Gastroesophageal sphincter (tissue), 4 donors: ENCODE data around the gene INHA. TPM values are rescaled to one million over a fixed set of nuclear protein-coding genes. Genes with fewer than 3 reads are reported as not detected.

Experiments used
- ATAC-seq: fragments of 150-250 bp; one replicate; pipeline ENCODE4 v1.9.1; 2016; ENCODE audit warnings: mild to moderate bottlenecking, moderate library complexity
- H3K27ac ChIP-seq, 4 donors: fragments of 200-600 bp; sonication (generic) in 3 of 4; 1 replicate in 3 of 4; 2 replicates in 1 of 4; pipeline ENCODE4 v1.5.1; 2016 to 2019
- H3K27me3 ChIP-seq: fragments of 200-600 bp; sonication (generic); one replicate; pipeline ENCODE4 v1.5.1; 2019
- H3K36me3 ChIP-seq, 2 donors: fragments of 200-600 bp; sonication (generic); one replicate each; pipeline ENCODE4 v1.5.1; 2019; ENCODE audit warnings: control low read depth in 1 of 2
- H3K4me1 ChIP-seq, 3 donors: fragments of 200-600 bp; sonication (generic); 1 replicate in 2 of 3; 2 replicates in 1 of 3; pipeline ENCODE4 v1.5.1; 2016 to 2019; ENCODE audit warnings: control low read depth in 2 of 3
- H3K4me3 ChIP-seq, 2 donors: fragments of 200-600 bp; sonication (generic); one replicate each; pipeline ENCODE4 v1.5.1; 2019; ENCODE audit warnings: mild to moderate bottlenecking in 1 of 2, moderate library complexity in 1 of 2
- H3K9me3 ChIP-seq, 3 donors: fragments of 200-600 bp; sonication (generic); one replicate each; pipeline ENCODE4 v1.5.1; 2017 to 2019; ENCODE audit warnings: control low read depth in 2 of 3
- EP300 ChIP-seq: sonication (generic); formaldehyde crosslinking; IDR thresholded peaks from one replicate; pipeline ENCODE4 v1.6.1; 2017; ENCODE audit warnings: antibody characterized with exemption, mild to moderate bottlenecking
- POLR2A ChIP-seq, 2 donors: fragments of 450-650 bp; IDR thresholded peaks; one replicate each; pipeline ENCODE4 v1.6.1; 2017; ENCODE audit warnings: antibody characterized with exemption in 2 of 2, mild to moderate bottlenecking in 2 of 2, moderate library complexity in 1 of 2
- POLR2AphosphoS5 ChIP-seq: sonication (generic); formaldehyde crosslinking; IDR thresholded peaks from one replicate; pipeline ENCODE4 v1.6.1; 2017; ENCODE audit warnings: antibody characterized with exemption
- WGBS, 2 donors: methylation state at CpG; one replicate each; pipeline ENCODE4 v1.1.5; 2018; ENCODE audit warnings: low coverage in 1 of 2; 5-methylcytosine and 5-hydroxymethylcytosine counted together
- total RNA-seq, 4 donors: library from RNA; depleted of rRNA; stranded (reverse); fragments of >200 nt; gene quantifications; one replicate each; pipeline ENCODE4 v1.1.0, GENCODE V29; 2016
- TF ChIP-seq, protein P1 (sequence below), 4 experiments: fragments of 200-600 bp in 2 of 4; fragments of 450-650 bp in 2 of 4; sonication (generic) in 1 of 4; IDR thresholded peaks; one replicate each; pipeline ENCODE4 v1.5.1; 2017 to 2019; ENCODE audit warnings: antibody characterized with exemption in 4 of 4, mild to moderate bottlenecking in 2 of 4, moderate library complexity in 2 of 4

Gene INHA
- total RNA-seq, 4 donors from 2014 or later, result 1.8 to 4.4 TPM; not detected in 2

DNA sequence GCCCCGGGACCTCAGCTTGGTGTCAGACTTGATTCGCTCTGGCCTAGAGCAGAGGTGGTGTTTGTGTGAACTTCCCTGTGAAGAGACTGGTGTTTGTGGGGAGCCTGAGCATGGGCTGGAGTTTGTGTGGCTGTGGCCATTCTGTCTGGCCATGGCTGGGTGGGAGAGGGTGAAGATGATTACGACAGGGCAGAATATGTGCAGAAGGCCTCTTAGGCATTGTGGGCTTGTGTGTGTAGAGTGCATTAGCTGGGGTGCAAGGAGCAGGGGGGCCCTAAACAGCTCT is 11.3 kb upstream of the INHA start:
- no peak for ATAC-seq
- H3K9me3 ChIP-seq, result no peaks in the 10 kb centered on the region
- peaks cover 0 to 19% (median 3%) of the 10 kb centered on the region in 3 donors for H3K4me1 ChIP-seq
- 100% methylated on average over 2 of the region's 3 CpGs; no CpG with 5 or more reads in 1 of the 2 donors for WGBS, 2 donors
- no peaks in the 10 kb centered on the region for H3K27me3 ChIP-seq
- peaks cover 0 to 85% of the 10 kb centered on the region in 2 donors for H3K36me3 ChIP-seq
- TF ChIP-seq POLR2AphosphoS5 (no peak), EP300 (no peak), POLR2A (IDR thresholded peaks at IDR 0.05) (no peak)
- TF ChIP-seq, protein P1, sequence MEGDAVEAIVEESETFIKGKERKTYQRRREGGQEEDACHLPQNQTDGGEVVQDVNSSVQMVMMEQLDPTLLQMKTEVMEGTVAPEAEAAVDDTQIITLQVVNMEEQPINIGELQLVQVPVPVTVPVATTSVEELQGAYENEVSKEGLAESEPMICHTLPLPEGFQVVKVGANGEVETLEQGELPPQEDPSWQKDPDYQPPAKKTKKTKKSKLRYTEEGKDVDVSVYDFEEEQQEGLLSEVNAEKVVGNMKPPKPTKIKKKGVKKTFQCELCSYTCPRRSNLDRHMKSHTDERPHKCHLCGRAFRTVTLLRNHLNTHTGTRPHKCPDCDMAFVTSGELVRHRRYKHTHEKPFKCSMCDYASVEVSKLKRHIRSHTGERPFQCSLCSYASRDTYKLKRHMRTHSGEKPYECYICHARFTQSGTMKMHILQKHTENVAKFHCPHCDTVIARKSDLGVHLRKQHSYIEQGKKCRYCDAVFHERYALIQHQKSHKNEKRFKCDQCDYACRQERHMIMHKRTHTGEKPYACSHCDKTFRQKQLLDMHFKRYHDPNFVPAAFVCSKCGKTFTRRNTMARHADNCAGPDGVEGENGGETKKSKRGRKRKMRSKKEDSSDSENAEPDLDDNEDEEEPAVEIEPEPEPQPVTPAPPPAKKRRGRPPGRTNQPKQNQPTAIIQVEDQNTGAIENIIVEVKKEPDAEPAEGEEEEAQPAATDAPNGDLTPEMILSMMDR (IDR thresholded peaks at IDR 0.05), result no peak
- no peak overlapping the region for H3K27ac ChIP-seq
- no peak overlapping the region for H3K4me3 ChIP-seq

GRCh38 chr2:219561179-219562048 is 10.7 kb upstream of the INHA start:
- Histone ChIP-seq H3K4me1 (peaks cover 0 to 19% (median 3%) of the 10 kb centered on the region in 3 donors), H3K27me3 (no peaks in the 10 kb centered on the region), H3K4me3 (no peak overlapping the region), H3K9me3 (no peaks in the 10 kb centered on the region), H3K36me3 (peaks cover 0 to 85% of the 10 kb centered on the region in 2 donors), H3K27ac (no peak overlapping the region)
- TF ChIP-seq, protein P1 (IDR thresholded peaks at IDR 0.05), result no peak
- TF ChIP-seq EP300, result no peak
- TF ChIP-seq POLR2AphosphoS5, result no peak
- no peak for TF ChIP-seq POLR2A (IDR thresholded peaks at IDR 0.05)
- 62 to 76% methylated on average over 5 to 12 of the region's 24 CpGs for WGBS, 2 donors
- no peak for ATAC-seq

GRCh38 chr2:219562049-219563020 is 9.8 kb upstream of the INHA start:
- no peak overlapping the region for H3K4me3 ChIP-seq
- peaks cover 0 to 19% (median 3%) of the 10 kb centered on the region in 3 donors for H3K4me1 ChIP-seq
- TF ChIP-seq EP300, result no peak
- TF ChIP-seq POLR2A (IDR thresholded peaks at IDR 0.05), result no peak
- TF ChIP-seq, protein P1 (IDR thresholded peaks at IDR 0.05), result no peak
- TF ChIP-seq POLR2AphosphoS5, result no peak
- ATAC-seq, result no peak
- H3K36me3 ChIP-seq, result peaks cover 0 to 85% of the 10 kb centered on the region in 2 donors
- 53 to 71% methylated on average over 3 to 6 of the region's 35 CpGs for WGBS, 2 donors
- no peaks in the 10 kb centered on the region for H3K9me3 ChIP-seq
- H3K27ac ChIP-seq, result no peak overlapping the region
- no peaks in the 10 kb centered on the region for H3K27me3 ChIP-seq

GRCh38 chr2:219563271-219563928 is 8.7 kb upstream of the INHA start:
- no peak overlapping the region for H3K4me3 ChIP-seq
- no peak for ATAC-seq
- no peaks in the 10 kb centered on the region for H3K27me3 ChIP-seq
- H3K36me3 ChIP-seq, result peaks cover 0 to 84% of the 10 kb centered on the region in 2 donors
- H3K4me1 ChIP-seq, result peaks cover 0 to 19% (median 3%) of the 10 kb centered on the region in 3 donors
- H3K9me3 ChIP-seq, result no peaks in the 10 kb centered on the region
- no peak overlapping the region for H3K27ac ChIP-seq
- 90 to 100% methylated on average over 2 to 3 of the region's 20 CpGs for WGBS, 2 donors
- TF ChIP-seq, protein P1 (IDR thresholded peaks at IDR 0.05), result no peak
- TF ChIP-seq POLR2A (IDR thresholded peaks at IDR 0.05) (no peak), EP300 (no peak), POLR2AphosphoS5 (no peak)
